Activated T-cell treated with anti-CD3 and anti-CD28 coated beads for 24 hours (primary cell): Measurements from ENCODE around the gene EML5.
A peak's percentile ranks its signal among the peaks of the same experiment; 100 is the strongest.

Experiments
- DNase-seq: peaks from one replicate; pipeline ENCODE4 v3.0.0-alpha.2; 2020; ENCODE audit warnings: low read depth

Gene EML5

DNA sequence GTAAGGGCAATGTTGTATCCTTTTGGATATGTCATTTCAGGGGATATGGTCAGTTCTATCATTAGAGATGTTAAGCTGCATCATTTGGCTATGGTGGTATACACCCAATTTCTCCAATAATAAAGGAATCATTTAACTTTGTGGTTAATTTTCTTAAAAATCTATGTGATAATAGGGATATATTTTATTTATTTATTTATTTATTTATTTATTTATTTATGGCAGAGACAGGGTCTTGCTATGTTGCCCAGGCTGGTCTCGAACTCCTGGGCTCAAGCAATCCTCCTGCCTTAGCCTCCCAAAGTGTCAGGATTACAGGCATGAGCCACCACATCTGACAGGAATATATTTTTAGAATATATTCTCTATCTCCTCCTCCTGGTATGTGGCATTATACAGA is 85.7 kb downstream of the EML5 start:
- no peak for DNase-seq

DNA sequence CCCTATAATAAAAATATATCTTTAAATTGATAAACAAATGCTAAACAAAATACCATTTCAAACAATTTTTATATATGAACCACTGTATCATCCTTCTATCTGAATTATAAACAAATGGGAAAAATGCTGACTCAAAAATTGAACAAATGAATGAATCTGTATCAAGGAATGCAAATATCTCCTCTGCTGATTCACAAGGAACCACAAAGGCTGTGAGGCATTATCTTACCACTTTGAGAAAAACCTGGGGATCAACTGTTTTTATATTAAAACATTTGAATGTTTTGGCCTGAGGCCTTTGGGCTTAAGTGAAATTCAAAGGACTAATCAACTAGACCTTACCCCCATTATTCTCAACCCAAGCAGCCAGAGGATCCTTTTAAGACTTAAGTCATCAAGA is 86.3 kb downstream of the EML5 start:
- DNase-seq = no peak

DNA sequence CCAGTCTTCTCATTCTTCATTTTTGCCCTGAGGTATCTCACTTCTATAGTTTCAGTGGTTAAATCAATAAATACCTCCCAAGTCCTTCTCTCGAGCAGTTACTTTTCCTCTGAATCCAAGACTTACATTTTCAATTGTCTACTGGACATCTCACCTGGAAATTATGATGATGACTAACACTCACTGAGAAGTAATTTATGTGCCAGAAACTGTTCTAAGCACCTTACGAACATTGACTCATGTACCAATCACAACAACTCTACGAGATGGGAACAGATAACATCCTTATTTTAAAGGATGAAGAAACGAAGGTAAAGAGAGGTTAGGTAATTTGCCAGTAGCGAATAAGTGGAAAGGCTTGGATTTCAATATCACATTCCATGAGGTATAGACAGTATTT is 94.1 kb downstream of the EML5 start:
- no peak for DNase-seq

DNA sequence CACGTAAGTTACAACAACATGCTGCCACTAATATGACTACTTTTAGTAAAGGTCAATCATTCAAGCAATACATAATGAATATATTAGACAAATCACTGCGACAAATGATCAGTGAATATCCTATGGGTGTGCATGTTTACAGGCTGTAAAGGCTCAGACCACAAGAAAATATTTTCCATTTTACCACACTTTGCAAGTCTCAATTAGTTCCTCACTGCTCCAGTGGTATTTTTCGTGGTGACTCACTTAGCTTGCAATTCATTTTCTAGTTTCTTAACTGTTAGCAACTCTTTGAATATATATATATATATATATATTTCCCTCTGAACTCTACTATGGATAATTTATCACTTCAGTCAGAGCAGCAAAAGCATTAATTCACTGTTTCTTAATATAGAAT is 96.9 kb downstream of the EML5 start:
- DNase-seq = no peak

DNA sequence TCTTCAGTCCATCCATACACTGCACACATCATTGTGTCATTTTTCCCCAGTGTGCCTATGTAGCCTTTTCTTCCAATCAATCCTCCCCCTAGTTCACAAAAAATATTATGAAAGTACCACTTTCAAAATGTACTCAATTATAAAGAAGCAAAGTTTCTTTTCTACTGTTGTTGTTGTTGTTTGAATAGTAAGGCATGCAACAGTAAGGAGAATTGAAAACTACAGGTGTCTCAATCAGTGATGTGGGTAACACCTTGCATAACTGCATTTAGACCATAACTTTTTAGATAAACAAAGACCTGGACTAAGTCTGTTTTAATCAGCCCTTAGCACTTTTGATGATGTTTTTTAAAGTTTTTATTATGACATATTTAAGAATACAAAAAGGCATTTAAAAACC is 104.4 kb downstream of the EML5 start:
- no peak for DNase-seq

DNA sequence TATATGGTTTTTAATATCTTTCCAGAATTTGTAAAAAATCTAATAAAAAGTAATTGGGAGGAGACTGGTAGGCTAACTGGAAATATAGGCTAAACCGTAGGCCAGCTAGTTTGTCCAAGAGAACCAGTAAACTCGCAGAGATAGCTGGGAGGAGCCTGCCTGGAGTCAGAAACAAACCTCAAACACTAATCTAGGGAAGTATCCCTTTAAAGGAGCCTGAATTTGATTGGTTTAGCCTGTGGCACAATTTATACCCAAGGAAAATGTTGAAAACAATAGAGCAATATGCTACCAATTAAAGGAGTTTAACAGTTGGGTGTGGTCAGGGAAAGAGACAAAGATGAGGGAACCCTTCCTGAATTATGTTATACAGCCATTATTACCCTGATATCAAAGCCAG is 109.6 kb downstream of the EML5 start:
- DNase-seq = no peak

DNA sequence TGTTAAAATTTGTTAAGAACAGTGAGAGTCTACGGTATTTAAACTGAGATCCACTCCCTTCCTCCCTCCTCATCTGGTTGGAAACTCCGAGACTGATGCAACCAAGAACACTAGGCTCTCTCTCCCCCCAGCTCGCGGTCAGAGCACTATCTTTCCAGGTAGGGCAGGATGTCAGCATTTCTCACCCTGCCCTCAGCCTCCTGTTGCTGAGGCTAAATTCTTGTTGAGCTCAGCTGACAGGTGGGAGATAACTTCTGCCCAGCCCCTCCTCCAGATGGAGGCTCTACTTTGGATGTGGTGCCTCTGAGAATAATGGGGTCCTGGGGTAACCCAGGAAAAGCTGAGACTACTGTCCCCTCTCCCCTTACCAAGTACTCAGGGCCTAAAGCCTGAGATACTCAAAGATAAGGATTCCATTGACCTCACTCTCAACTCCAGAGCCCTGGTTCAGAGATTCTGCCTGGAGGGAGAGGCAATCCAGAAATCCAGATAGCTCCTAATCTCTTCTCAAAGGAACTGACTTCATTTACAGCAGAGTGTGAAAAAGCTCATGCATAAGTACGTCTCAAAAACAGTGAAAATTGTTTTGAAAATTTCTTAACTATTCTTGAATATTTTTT is 110.1 kb downstream of the EML5 start:
- no peak for DNase-seq

DNA sequence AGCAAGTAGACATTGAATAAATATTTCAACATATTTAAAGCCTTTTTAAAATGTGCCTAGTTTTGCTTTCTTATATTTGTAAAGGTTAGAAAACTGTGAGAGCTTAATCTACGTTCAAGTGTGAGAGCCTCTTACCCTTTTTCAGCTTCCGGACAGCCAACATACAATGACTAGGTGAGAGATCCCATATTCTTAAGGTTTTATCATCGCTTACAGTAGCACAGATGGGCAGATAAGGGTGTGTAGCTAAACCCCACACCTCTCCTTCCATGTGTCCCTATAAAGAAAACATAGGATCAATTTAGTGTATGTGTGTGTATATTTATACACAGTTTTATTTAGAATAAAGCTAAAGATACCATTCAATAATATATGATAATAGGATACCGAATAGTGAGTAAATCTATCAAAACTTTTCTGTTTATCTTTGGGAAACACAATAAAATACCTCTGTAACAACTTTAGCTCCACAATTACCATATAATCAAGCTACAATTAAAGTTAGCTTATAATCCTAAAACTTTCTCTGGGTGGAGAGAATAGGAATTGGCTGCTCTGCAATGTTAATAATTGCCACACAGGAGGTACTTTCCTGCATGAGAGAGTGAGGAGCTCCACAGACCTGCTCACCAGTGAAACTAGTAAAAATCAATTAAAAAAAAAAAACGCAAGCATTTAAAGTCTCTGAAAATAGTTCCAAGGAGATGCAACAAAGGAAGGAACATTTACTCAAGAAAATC is 110.8 kb downstream of the EML5 start:
- DNase-seq = no peak

DNA sequence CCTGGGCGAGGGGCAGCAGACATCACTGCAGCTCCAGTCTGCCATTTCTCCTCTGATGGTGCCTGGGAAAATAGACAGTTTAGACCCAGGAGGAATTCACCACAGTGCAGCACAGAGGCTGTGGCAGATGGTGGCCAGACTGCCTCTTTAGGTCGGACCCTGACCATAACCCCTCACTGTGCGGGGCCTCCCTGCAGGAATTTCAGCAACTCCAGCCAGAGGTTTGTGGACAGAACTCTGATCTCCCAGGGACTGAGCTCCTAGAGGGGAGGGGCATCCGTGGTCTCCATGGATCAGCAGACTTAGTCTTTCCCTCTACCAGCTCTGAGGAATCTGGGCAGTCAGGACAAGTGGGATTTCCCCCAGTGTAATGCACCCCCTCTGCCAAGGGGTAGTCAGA is 123.4 kb downstream of the EML5 start:
- no peak for DNase-seq

DNA sequence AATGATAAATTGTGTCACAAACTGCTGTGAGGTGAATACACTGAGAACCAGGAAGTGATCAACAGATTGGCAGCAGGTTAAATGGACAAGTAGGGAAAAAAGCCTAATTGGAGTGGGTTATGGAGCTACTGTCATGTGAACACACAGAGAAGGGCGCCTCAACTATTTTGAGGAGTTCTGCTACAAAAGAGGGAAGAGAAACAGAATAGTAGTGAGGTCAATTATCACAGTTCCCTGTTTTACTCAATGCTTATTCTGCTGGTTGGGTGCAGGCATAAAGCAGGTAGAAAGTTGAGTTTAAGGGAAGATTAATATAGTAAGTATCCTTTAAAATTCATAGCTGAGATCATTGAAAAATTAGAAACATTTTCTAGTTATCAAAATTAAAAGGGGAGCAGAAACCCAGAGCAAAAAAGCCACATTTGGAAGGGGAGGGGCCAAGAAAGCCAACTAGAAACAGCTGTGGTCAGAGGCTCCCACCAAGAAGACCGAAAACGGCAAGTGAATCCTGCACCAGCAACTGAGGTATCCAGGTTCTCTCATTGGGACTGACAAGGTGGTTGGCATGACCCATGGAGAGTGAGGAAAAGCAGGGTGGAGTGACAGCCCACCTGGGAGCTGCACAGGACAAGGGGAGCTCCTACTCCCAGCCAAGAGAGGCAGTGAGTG is 124.2 kb downstream of the EML5 start:
- no peak for DNase-seq

DNA sequence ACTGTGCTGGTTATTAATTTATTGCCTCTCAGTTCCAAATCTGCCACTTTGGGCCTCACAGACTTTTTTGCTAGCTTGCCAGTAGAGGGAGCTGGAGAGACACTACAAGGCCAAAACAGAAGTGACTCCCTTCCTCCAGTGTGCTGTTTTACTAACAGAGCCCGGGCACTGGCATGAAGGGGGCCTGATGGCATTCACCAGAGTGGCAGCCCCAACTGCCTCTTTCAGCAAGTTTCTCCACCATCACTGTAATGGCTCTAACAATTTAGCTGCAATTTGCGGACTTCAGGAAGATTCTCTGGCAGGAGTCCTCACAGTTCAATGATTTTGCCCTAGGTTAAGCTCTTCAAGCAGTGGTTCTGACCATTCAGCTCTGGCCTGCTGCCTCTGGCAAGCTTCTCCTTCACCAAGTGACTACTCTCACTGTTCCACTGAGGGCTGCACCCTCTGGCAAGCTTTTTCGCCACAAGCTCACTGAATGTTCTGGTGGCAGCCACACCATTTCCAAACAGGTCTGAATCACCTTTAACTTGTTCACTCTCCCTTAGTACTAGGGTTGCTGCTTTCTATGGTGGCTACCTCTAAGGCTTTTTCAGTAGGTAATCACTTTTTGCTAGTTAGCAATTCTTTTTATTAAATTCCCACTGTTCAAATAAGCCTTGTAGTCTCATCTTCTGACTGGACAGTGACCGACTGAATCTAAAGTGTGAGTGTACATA is 125.0 kb downstream of the EML5 start:
- DNase-seq = peak; percentile 25

DNA sequence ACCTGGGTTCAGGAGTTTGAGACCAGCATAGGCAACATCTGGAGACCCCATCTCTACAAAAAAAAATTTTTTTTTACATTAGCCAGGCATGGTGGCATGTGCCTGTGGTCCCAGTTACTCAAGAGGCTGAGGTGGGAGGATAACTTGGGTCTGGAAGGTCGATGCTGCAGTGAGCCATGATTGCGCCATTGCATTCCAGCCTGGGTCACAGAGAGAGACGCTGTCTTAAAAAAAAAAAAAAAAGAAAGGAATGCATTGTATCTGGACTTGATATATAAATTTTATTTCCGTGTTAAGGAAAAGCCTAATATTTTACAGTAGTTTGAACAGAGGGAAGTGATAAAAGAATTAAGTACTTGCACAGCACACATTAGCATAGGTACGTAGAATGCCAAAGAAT is 132.7 kb downstream of the EML5 start:
- DNase-seq = no peak

DNA sequence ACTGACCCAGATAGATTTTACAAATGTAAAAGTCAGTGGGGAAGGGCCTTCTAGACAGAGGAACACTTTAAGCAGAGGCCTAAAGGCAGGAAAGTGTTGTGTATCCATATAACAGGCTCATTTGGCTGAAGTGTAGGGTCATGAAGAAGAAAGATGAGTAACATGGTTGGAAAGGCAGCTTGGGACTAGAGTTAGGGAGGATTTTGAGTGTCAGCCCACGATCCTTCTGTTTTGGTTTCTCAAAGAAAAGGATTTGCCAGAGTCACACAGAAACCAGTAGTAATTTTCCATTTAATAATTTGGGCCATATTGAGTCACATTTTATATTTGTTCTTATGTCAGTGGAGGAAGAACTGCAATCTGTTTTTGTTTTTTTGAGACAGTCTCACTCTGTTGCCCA is 153.5 kb downstream of the EML5 start:
- no peak for DNase-seq

DNA sequence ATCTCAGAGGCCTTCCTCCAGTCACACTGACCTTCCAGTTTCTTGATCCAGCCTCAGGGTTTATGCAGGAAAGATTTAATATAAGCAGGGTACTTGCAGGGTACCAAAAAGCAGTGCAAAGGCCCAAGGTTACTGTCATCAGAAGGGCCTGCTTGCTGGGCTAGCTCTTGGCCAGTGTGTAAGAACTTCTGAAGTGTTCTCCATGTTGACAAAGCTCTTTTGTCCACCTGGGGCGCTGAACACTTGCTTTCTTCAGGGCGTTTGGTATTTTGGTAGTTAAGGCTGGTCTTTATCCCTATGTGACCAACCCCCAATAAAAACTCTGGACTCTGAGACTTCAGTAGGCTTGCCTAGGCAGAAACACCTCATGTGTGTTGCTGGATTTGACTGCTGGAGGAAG is 160.2 kb downstream of the EML5 start:
- DNase-seq = no peak

DNA sequence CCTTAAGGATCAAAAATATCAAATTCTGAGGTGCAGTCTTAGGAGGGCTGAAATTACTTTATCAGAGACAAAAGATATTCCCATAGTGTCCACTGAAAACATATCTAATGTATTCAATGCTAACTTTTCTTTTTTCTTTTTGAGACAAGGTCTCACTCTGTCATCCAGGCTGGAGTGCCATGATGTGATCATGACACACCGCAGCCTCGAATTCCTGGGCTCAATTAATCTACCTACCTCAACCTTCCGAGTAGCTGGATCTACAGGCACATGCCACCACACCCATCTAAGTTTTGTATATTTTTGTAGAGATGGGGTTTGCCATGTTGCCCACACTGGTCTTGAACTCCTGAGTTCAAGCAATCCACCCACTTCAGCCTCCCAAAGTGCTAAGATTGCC is 161.7 kb downstream of the EML5 start:
- DNase-seq = no peak

DNA sequence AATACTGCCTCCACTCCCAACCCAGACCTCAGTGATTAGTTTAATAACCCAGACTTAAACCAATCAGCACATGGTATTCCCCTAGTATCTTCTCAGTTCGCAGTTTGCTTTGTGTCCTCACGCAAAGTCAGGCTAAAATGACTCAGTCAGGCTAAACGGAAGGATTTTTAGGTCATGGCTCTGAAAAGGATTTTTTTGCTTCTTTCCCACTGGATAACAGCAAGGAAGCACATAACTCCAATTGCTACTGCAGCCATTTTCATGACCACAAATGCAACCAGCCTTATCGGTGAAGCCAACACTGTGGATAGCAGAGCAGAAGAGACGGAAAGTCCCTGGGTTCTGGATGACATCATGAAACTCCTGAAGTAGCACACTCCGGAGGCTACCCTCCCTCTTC is 162.2 kb downstream of the EML5 start:
- DNase-seq = no peak

DNA sequence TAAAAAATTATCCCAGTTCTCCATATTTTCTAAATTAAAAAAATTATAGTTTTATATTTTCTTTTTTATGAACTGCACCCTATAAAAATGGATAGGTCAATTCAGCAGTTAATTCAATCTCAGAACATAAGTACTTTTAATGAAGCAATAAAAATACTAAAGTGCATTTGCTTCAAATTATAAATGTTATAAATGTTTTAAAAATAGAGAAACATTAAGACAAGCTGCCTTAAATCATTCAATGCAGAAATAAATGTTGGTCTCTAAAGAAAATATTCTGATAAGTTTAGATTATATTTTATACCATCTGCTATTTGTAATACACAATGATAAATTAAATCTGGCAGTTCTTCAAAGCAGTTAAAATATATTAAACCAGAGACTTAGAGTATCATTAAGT is 164.3 kb downstream of the EML5 start:
- DNase-seq = no peak

DNA sequence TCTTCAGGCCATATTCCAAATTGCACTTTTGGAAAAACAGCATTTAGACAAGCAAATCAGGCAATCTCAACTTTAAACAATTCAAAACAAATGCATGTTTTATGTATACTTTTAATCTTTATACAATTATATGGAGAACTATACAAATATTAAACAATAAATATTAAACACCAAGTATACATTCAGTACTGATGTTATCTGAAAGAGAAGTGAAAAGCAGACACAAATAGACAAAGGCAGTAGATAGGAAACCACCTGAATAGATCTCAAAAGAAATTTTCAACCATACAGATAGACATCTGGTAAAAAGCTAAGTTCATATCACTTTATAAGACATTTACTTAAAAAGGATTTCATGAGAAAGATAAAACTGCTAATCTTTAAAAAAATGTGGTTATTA is 164.7 kb downstream of the EML5 start:
- DNase-seq = no peak

DNA sequence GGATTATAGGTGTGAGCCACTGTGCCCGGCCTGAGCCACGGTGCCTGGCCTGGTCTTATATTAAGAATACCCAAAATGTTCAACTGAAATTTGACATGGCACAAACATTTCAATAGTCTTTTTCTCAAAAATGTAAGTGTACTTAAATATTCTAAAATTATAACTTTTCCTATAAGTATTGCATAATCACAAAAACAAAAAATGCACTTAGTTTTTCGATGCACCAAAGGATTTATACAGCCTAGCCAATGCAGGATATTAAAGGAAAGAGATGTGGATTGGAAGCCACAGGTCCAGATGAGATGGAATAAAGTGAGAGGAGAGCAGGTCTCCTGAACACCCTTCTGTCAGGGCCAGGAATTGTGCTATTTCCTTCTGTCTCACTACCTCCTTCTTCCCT is 167.1 kb downstream of the EML5 start:
- no peak for DNase-seq

DNA sequence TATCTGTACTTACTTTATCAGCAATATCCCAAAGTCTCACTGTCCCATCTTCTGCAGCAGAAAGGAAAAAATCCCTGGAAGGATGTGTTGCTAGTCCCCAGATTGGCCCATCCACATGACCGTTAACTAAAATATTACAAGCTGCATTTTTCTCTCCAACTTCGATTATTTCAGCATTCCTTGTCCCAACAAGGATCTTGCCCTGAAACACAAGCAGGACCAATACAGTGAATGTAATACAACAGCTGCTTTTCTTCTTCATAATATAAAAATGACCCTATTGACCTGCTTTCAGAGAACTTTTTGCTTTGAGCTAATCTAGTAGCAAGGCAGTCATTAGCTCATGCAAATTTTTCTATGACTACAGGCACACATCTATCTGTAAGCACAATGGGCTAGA is 171.7 kb downstream of the EML5 start:
- no peak for DNase-seq

DNA sequence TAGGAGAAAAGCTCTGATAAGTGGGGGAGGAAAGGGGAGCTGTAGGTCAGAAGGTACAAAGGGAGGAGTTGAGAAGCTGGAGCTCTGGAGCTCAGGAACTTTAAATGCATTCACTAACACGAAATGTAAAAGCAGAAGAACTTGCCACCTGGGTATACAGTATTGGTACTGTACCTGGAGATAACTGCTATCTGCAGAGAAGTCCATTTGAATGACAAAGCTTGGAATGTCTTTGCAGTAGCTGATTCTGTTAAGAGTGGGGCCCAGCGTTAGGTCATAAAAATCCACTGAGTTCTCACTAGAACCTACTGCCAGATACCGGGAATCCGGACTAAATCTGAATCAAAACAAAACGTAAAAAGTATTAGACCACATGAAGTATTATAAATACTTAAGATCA is 174.3 kb downstream of the EML5 start:
- no peak for DNase-seq

DNA sequence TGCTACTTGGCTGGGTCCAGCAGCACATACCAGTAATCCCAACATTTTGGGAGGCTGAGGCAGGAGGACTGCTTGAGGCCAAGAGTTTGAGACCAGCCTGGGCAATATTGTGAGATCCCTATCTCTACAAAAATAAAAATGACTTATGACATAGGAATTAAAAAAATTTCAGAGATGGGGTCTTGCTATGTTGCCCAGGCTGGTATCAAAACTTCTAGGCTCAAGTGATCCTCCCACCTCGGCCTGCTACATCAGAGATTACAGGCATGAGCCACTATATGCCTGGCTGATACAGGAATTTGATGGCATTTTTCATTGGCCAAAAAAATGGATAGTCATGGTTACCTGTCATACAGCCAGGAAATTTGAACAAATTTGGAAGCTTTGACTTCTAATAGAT is 175.3 kb downstream of the EML5 start:
- DNase-seq = no peak

DNA sequence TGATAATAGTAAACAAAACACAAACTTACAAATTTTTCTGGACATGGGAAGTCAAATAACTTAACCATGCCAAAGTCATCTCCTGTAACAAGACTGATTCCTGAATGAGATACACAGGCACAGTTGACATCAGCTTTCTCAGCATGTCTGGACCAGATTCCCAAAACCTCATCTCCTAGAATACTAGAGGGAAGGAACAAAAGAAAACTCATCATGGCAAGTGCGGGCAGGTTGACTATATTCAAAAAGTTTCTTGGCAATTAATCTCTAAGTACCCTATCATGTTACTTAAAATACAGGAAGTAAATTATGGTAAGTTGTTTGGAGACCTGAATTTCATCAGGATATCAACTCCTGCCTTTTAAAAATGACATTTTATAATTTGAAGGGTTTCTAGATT is 176.1 kb downstream of the EML5 start:
- DNase-seq = no peak
